HEK293T (cell line): Measurements from ENCODE around the gene TRIM28.

Experiments used
- ELF4 ChIP-seq: fragments of 450-650 bp; IDR thresholded peaks from 2 replicates; pipeline ENCODE4 v1.6.1; 2017; ENCODE audit warnings: antibody characterized with exemption
- PKNOX1 ChIP-seq: fragments of 450-650 bp; IDR thresholded peaks from 2 replicates; pipeline ENCODE4 v1.6.1; 2016
- SUZ12 ChIP-seq: fragments of 450-650 bp; IDR thresholded peaks from 2 replicates; pipeline ENCODE4 v1.6.1; 2016; ENCODE audit warnings: mild to moderate bottlenecking
- ZNF384 ChIP-seq: fragments of 450-650 bp; IDR thresholded peaks from 2 replicates; pipeline ENCODE4 v1.6.1; 2016

DNA sequence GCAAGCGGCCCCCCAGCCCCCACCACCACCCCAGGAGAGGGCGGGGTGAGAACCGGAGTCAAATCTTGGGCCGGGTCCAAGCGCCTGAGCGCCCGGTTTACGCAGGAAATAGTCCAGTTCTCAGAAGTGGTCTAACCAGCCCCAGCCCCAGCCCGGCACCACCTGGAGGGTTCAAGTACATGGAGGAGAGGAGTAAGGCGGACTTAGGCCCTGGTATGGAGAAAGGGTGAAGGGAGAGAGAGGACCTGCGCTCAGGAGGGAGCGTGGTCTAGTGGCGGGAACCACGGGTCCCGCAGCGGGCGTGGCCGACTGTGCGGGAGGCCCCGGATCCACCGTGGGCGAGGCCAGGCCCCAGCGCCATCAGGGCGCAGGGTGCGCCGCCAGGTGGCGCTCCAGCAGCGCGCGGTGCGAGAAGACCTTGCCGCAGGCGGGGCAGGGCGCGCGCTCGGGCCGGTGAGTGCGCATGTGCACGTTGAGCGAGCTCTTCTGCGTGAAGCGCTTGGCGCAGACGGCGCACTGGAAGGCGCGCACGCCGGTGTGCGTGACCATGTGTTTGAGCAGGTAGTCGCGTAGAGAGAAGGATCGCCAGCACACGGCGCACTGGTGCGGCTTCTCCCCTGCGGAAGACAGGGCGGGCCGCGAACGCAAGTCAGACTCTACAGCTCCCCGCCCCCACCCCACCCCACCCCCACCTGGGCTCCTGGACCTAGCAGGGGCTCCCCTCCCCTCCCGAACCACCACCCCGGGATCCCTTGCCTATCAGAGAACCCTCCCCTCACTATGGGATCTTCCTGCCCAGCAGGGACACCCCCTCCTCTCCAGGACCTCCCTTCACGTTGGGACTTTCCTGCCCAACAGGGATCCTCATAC is 29.9 kb upstream of the TRIM28 start:
- TF ChIP-seq PKNOX1, result no peak
- no peak for TF ChIP-seq ZNF384
- no peak for TF ChIP-seq ELF4
- no peak for TF ChIP-seq SUZ12
